Measurements from ENCODE around the gene B4GALT5. TPM values are rescaled to one million over a fixed set of nuclear protein-coding genes. Genes with fewer than 3 reads are reported as not detected.

B4GALT5 gene
- total RNA-seq, 2 experiments from 2014 or later, result 18.6 to 19.0 TPM

DNA sequence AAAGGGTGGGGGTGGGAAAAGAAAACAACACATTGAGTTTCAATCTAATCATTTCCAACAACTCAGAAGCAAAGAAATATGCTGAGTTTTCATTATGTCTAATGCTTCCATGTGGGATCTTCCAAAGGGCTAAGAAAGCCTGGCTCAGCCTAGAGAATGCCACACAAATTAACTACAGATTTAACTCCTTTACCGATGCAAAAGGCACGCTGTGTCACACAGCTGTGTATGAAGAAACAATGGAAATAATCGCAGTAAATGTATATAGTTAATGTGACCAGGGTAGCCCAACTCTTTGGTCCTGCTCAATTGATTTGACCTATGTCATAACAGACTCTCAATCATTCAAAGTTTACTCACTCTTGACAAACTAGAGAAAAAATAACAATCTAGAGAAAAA lies 17.8 kb downstream of the B4GALT5 start:
- DNase-seq, result no peak
- peaks cover 58% of the 10 kb centered on the region for H3K4me1 Mint-ChIP-seq (ENCODE audit: low read depth)
- H3K9me3 Mint-ChIP-seq, result no peaks in the 10 kb centered on the region
- H3K27ac Mint-ChIP-seq, result no peak overlapping the region
- intact Hi-C loops (cut with micrococcal nuclease), result loop anchor here (10.0 kb wide), 1 partner anchor 421 kb away; the partner anchor contains the start of gene ZNFX1
- no peaks in the 10 kb centered on the region for H3K27me3 Mint-ChIP-seq (ENCODE audit: low read depth)
- peaks cover 4% of the 10 kb centered on the region for H3K36me3 Mint-ChIP-seq (ENCODE audit: low read depth)
- CTCF ChIA-PET, result no interaction called here
- H3K4me3 Mint-ChIP-seq, result no peak overlapping the region

DNA sequence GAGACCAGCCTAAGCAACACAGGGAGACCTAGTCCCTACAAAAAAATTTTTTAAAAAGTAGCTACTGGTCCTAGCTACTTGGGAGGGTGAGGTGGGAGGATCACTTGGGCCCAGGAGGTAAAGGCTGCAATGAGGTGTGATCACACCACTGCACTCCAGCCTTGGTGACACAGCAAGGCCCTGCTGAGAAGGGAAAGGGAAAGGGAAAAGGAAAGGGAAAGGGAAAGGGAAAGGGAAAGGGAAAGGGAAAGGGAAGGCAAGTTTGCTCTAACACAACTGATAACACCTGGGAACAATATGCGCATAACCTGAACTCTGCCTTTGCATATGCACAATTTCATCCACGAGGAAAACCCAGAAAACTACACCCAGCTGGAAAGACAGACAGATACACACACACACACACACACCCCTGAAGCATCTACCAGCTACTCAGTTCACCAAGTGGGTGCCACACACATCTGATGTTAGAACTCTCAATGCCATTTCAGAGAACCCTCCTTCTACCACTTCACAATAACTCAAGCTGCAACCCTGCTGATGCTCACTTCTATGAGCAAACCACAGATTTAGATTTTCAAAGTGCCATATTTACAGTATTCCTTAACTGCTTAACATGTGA lies 19.1 kb downstream of the B4GALT5 start:
- Mint-ChIP-seq H3K4me1 (ENCODE audit: low read depth) (peaks cover 49% of the 10 kb centered on the region), H3K4me3 (no peak overlapping the region), H3K27me3 (ENCODE audit: low read depth) (no peaks in the 10 kb centered on the region), H3K9me3 (no peaks in the 10 kb centered on the region), H3K27ac (peak overlapping the region; percentile 11), H3K36me3 (ENCODE audit: low read depth) (peaks cover 4% of the 10 kb centered on the region)
- peak; percentile 26 for DNase-seq
- CTCF ChIA-PET, result interaction anchor here (0.7 kb wide), 1 partner anchor 96 kb away, joined by 3 read pairs; no protein-coding TSS in a partner anchor
- intact Hi-C loops (cut with micrococcal nuclease), result loop anchor here (10.0 kb wide), 1 partner anchor 420 kb away; the partner anchor contains the start of gene ZNFX1

DNA sequence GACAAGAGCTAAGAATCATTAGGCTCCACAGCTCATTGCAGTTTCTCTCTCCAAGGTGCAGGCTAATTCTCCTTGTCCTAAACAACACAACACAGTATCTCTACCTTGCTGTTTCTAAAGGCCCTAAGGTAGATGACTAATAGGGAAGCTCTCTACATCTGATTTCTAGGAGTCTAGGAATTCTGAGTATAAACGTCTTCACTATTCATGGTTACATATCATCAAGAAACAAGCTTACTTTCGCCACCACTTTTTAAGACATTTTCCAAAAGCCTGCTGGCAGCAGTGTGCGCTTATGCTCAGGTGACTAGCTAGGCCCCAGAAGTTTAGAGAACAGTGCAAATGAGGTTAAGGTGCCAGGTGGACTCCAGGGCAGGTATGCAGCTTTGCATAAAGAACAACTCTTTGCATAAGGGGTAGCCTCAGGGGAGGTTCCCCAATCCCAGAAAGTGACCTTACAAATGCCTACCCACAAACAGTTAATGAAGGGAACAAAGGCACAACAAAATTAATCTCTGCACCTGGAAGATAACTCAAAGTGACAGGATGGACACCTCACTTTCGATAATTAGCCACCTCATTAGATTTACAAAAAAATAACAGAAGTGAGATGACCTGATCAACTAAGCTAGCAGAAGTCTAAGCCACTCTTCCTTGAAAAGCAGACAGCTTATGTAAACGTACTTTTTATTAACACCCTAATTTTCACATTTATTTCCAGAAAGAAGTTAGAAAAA lies 20.1 kb downstream of the B4GALT5 start:
- H3K9me3 Mint-ChIP-seq, result no peaks in the 10 kb centered on the region
- peaks cover 4% of the 10 kb centered on the region for H3K36me3 Mint-ChIP-seq (ENCODE audit: low read depth)
- H3K27ac Mint-ChIP-seq, result no peak overlapping the region
- H3K4me3 Mint-ChIP-seq, result no peak overlapping the region
- intact Hi-C loops (cut with micrococcal nuclease), result loop anchor here (10.0 kb wide), 1 partner anchor 419 kb away; the partner anchor contains the start of gene ZNFX1
- H3K4me1 Mint-ChIP-seq (ENCODE audit: low read depth), result peaks cover 39% of the 10 kb centered on the region
- H3K27me3 Mint-ChIP-seq (ENCODE audit: low read depth), result no peaks in the 10 kb centered on the region
- no peak for DNase-seq
- CTCF ChIA-PET, result interaction anchor here (0.7 kb wide), 1 partner anchor 97 kb away, joined by 3 read pairs; no protein-coding TSS in a partner anchor

DNA sequence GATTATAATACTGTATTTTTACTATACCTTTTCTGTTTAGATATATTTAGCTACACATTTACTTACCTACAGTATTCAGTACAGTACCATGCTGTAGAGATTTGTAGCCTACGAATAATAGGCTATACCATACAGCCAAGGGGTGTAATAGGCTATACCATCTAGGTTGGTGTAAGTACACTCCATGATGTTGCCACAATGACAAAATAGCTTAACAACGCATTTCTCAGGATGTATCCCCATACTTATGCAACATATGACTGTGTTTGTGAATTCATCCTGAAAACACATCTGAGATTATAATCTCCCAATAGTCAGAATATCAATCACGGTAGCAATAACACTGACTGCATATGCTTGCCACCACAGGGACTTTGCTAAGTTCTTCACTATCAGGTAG lies 20.7 kb downstream of the B4GALT5 start:
- Mint-ChIP-seq H3K9me3 (no peaks in the 10 kb centered on the region), H3K27ac (no peak overlapping the region), H3K36me3 (ENCODE audit: low read depth) (peaks cover 2% of the 10 kb centered on the region), H3K4me1 (ENCODE audit: low read depth) (peaks cover 34% of the 10 kb centered on the region), H3K4me3 (no peak overlapping the region), H3K27me3 (ENCODE audit: low read depth) (no peaks in the 10 kb centered on the region)
- CTCF ChIA-PET, result interaction anchor here (0.7 kb wide), 1 partner anchor 54 kb away, joined by 6 read pairs; no protein-coding TSS in a partner anchor
- intact Hi-C loops (cut with micrococcal nuclease), result loop anchor here (10.0 kb wide), 1 partner anchor 418 kb away; the partner anchor contains the start of gene ZNFX1
- no peak for DNase-seq

DNA sequence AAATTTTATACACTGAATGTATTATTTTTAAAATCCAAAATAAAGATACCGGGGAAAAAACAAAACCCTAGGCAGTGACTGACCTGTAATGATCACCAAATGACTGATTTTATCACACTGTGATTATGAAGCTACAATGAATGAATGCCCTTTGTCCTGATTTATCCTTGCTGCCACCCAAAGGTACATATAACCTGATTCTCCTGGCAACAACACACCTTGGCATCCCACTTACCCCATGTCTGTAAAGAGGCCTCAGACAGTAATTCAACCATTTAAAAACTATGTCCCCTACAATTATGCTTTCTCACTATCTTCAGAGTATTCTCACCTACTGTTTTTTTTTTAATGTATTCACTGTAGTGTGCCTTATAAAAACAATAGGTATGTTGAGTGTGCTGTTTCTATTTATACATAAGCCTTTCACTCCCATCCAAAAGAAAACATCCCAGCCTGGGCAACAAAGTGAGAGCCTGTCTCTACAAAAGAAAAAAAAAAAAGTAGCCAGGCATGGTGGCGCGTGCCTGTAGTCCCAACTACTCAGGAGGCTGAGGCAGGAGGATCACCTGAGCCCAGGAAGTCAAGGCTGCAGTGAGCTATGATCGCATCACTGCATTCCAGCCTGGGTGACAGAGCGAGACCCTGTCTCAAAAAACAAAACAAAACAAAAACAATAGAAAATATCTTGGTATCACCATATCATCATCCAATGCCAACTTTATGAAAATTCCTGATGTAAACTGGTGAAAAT lies 21.7 kb downstream of the B4GALT5 start:
- Mint-ChIP-seq H3K4me1 (ENCODE audit: low read depth) (peaks cover 25% of the 10 kb centered on the region), H3K27me3 (ENCODE audit: low read depth) (no peaks in the 10 kb centered on the region), H3K36me3 (ENCODE audit: low read depth) (no peaks in the 10 kb centered on the region), H3K9me3 (no peaks in the 10 kb centered on the region), H3K27ac (no peak overlapping the region), H3K4me3 (no peak overlapping the region)
- CTCF ChIA-PET, result interaction anchor here (0.7 kb wide), 1 partner anchor 55 kb away, joined by 6 read pairs; no protein-coding TSS in a partner anchor
- intact Hi-C loops (cut with micrococcal nuclease), result loop anchor here (10.0 kb wide), 1 partner anchor 417 kb away; the partner anchor contains the start of gene ZNFX1
- no peak for DNase-seq

DNA sequence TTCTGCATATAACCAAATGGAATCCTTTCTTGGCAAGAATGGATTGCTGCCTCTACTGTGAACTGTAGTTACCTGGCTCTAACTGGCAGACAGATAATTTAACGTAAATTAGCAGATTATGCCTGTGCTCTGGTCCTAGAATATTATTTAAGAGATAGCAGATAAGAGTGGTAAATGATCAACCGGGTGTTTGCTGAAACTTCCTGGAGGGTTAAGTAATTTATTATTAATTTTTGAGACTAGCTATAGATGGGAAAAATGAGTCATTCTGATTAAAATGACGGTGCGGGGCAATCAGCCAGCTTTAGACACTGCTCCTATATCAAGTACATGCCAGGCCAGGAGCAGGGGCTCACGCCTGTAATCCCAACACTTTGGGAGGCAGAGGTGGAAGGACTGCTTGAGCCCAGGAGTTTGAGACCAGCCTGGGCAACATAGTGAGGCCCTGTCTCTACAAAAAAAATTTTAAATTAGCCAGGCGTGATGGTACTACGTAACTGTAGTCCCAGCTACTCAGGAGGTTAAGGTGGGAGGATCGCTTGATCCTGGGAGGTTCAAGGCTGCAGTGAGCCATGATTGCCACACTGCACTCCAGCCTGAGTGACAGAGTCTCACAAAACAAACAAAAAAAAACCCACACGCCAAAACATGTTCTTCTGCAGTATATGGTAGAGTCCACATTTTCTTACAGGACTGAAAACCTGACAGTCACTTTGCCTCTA lies 22.6 kb downstream of the B4GALT5 start:
- Mint-ChIP-seq H3K4me1 (ENCODE audit: low read depth) (peaks cover 22% of the 10 kb centered on the region), H3K4me3 (no peak overlapping the region), H3K27me3 (ENCODE audit: low read depth) (no peaks in the 10 kb centered on the region), H3K27ac (no peak overlapping the region), H3K36me3 (ENCODE audit: low read depth) (no peaks in the 10 kb centered on the region), H3K9me3 (no peaks in the 10 kb centered on the region)
- intact Hi-C loops (cut with micrococcal nuclease), result loop anchor here (10.0 kb wide), 1 partner anchor 416 kb away; the partner anchor contains the start of gene ZNFX1
- CTCF ChIA-PET, result no interaction called here
- no peak for DNase-seq

DNA sequence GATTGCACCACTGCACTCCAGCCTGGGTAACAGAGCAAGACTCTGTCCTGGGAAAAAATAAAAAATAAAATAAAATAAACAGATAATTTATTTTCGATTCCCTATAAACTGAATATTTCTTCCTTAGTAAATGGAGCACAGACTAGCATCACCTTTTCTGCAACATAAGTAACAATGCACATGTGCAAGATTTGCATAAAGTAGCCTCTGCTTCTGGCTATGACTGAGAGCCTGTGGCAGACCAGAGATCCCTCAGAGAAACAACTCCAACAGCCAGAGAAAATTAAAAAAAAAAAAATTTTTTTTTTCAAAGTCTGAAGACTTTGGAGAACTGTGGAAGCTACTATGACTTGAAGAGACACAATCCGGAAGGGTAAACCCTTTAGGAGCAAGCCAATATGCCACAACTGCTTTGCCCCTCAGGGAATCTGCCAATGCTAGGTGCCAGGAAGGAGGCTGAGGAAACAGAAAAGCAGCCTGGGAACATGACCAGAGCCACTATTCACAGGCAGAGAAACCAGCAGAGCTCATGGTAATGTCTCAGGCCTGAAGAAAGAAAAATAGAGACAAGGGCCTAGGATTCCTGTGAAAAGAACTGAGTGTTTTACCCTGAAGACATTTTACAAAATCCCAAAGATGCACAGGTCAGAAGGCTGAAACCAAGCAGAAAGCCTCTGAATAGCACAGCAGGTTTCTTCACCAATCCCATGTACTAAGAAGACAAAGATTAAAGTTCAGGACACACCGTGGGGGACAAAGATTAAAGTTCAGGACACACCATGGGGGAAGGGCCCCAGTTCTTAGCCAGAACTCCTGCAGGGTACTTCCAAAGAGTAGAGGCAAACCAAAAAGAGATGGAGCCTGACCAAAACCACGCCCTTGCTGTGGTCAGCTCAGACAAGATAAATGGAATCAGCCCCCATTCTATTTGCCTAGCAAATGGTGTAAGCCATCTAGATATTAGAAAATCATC lies 25.8 kb downstream of the B4GALT5 start:
- DNase-seq, result no peak
- H3K4me1 Mint-ChIP-seq (ENCODE audit: low read depth), result peaks cover 18% of the 10 kb centered on the region
- H3K9me3 Mint-ChIP-seq, result no peaks in the 10 kb centered on the region
- H3K4me3 Mint-ChIP-seq, result no peak overlapping the region
- H3K27ac Mint-ChIP-seq, result no peak overlapping the region
- H3K27me3 Mint-ChIP-seq (ENCODE audit: low read depth), result no peaks in the 10 kb centered on the region
- intact Hi-C loops (cut with micrococcal nuclease), result no loop called here
- CTCF ChIA-PET, result no interaction called here
- peaks cover under 1% of the 10 kb centered on the region for H3K36me3 Mint-ChIP-seq (ENCODE audit: low read depth)

DNA sequence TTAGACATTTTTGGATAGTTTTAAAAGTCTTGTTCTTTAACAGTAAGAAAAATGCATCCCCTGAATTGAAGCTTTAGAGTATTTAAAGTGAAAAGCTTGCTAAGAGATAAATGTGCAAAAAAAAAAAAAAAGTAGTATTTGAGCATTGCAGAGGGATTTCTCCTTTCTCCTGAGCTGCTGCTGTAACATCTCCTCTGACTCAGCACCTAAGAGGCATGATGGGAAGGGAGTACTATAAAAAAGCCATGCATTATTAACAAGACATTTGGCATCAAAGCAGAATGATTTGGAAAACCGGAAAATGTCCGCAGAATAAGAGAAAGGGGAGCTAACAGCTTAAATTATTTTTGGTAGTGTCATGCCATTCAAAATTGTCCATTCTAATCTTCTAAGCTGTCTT lies 27.9 kb downstream of the B4GALT5 start:
- intact Hi-C loops (cut with micrococcal nuclease), result no loop called here
- H3K27ac Mint-ChIP-seq, result no peak overlapping the region
- H3K9me3 Mint-ChIP-seq, result no peaks in the 10 kb centered on the region
- H3K4me1 Mint-ChIP-seq (ENCODE audit: low read depth), result peaks cover 20% of the 10 kb centered on the region
- DNase-seq, result no peak
- H3K27me3 Mint-ChIP-seq (ENCODE audit: low read depth), result no peaks in the 10 kb centered on the region
- no peak overlapping the region for H3K4me3 Mint-ChIP-seq
- H3K36me3 Mint-ChIP-seq (ENCODE audit: low read depth), result peaks cover 10% of the 10 kb centered on the region
- CTCF ChIA-PET, result interaction anchor here (0.6 kb wide), 1 partner anchor 170 kb away, joined by 3 read pairs; no protein-coding TSS in a partner anchor

DNA sequence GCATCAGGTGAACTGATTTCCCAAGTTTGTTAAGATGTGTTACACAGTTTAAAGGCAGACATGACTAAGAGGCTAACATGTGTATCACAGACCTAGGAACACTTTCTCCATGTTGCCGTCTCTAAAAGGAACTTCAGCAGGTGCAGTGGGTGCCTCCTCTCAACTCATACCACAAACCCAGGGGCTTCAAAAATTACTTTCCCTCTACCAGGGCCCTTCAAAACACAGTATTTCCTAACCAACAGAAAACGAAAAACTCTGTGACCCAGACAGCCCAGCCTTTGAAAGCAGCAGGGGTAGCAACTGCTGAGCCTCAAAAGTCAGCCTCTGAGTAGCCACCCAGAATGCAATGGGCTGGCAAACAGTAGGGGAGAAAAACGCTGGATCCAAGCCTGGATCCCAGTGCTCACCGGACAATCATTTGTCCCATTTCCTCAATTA lies 28.5 kb downstream of the B4GALT5 start:
- CTCF ChIA-PET, result no interaction called here
- Mint-ChIP-seq H3K27ac (no peak overlapping the region), H3K27me3 (ENCODE audit: low read depth) (no peaks in the 10 kb centered on the region), H3K4me1 (ENCODE audit: low read depth) (peaks cover 22% of the 10 kb centered on the region), H3K36me3 (ENCODE audit: low read depth) (peaks cover 10% of the 10 kb centered on the region), H3K4me3 (no peak overlapping the region), H3K9me3 (no peaks in the 10 kb centered on the region)
- intact Hi-C loops (cut with micrococcal nuclease), result no loop called here
- no peak for DNase-seq

DNA sequence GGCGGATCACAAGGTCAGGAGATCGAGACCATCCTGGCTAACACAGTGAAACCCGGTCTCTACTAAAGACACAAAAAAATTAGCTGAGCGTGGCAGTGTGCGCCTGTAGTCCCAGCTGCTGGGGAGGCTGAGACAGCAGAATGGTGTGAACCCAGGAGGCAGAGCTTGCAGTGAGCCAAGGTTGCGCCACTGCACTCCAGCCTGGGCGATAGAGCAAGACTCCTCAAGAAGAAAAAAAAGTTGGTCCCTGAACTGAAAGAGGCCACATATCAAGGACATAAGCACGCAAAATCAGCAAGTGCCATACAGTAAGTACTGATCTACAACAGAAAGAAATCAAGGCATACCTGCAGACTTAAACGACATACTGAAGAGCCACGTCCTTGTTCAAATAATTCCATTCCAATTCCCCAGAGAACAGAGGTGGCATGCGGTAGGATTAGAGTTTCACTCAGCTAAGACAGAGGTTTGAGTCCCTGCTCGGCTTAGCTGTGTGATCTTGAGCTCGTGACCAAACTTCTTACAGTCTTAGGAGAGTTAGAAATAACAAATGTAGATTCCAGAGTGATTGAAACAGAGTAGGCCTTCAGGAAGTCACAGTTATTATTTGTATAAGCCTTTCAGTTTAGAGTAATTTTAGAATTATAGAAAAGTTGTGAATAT lies 29.2 kb downstream of the B4GALT5 start:
- peaks cover 27% of the 10 kb centered on the region for H3K4me1 Mint-ChIP-seq (ENCODE audit: low read depth)
- no peaks in the 10 kb centered on the region for H3K27me3 Mint-ChIP-seq (ENCODE audit: low read depth)
- peaks cover 10% of the 10 kb centered on the region for H3K36me3 Mint-ChIP-seq (ENCODE audit: low read depth)
- H3K27ac Mint-ChIP-seq, result no peak overlapping the region
- no peak for DNase-seq
- H3K9me3 Mint-ChIP-seq, result no peaks in the 10 kb centered on the region
- intact Hi-C loops (cut with micrococcal nuclease), result no loop called here
- H3K4me3 Mint-ChIP-seq, result no peak overlapping the region
- CTCF ChIA-PET, result no interaction called here

Measured in activated naive CD4-positive, alpha-beta T cell treated with anti-CD3 and anti-CD28 coated beads for 36 hours (primary cell).